K562 (cell line): ENCODE results near the gene DOK4. TPM values are rescaled to one million over a fixed set of nuclear protein-coding genes. Genes with fewer than 3 reads are reported as not detected.

Source experiments
- ATAC-seq: fragments of 200-7000 bp; cut with Tn5 transposase; 3 replicates; pipeline ENCODE4 v1.9.1; 2020; ENCODE audit warnings: moderate library complexity
- BruUV-seq: library from RNA; stranded (reverse); fragments of 400-500 nt; replicated peaks from 2 replicates; lab custom pipeline; 2021; lab: Mats Ljungman, UMichigan
- CTCF ChIA-PET: fragments of 300-600 bp; formaldehyde crosslinking; extraction: SDS; loops from one replicate; lab custom pipeline; 2021; ENCODE audit warnings: low intra/inter-chr PET ratio; lab: Yijun Ruan, JAX
- POLR2A ChIA-PET: fragments of 300-600, 350-650 bp; sonication (Branson Sonifier 250); formaldehyde crosslinking; extraction: SDS; loops from one replicate; lab custom pipeline; 2021; ENCODE audit warnings: antibody characterized with exemption, inconsistent platforms; lab: Yijun Ruan, JAX
- DNase-seq, 4 experiments: peaks; one replicate each; pipeline versions ENCODE4 v3.0.0 to v3.0.0-alpha.2; 2011 to 2018; ENCODE audit warnings: low spot score in 3 of 4, mixed read lengths in 3 of 4; ENCODE audit errors: extremely low read depth in 1 of 4
- FAIRE-seq: peaks from 2 replicates; lab custom pipeline; 2011; peaks lifted over from hg19 to GRCh38; lab: Jason Lieb, UNC
- H2AFZ ChIP-seq: 2 replicates; pipeline ENCODE4 v1.6.0; 2011; ENCODE audit warnings: low read depth, low read length, control low read depth, inconsistent platforms
- H3K27ac ChIP-seq: fragments of 200-600 bp; 3 replicates; pipeline ENCODE4 v1.8.0; 2011; ENCODE audit warnings: low read depth, mild to moderate bottlenecking, control low read depth, inconsistent platforms, low read length, moderate library complexity, mixed read lengths; ENCODE audit errors: extremely low read depth
- H3K27me3 ChIP-seq, 2 experiments: fragments of 300-600 bp in 1 of 2; 2 replicates in 1 of 2; 3 replicates in 1 of 2; pipeline versions ENCODE4 v1.6.0 to v1.8.0; 2011; ENCODE audit warnings: inconsistent platforms in 2 of 2, low read length in 2 of 2, mild to moderate bottlenecking in 1 of 2, mixed read lengths in 1 of 2, moderate library complexity in 1 of 2; ENCODE audit not compliant: control insufficient read depth in 2 of 2, insufficient read depth in 2 of 2
- H3K36me3 ChIP-seq: fragments of 300-600 bp; 3 replicates; pipeline ENCODE4 v1.8.0; 2011; ENCODE audit warnings: mild to moderate bottlenecking, low read length, inconsistent platforms; ENCODE audit not compliant: control insufficient read depth, insufficient read depth
- H3K4me1 ChIP-seq, 2 experiments: fragments of 200-600 bp in 1 of 2; replicated peaks in 1 of 2; 2 replicates in 1 of 2; 3 replicates in 1 of 2; pipeline versions ENCODE4 v1.5.1 to v1.8.0; 2011; ENCODE audit warnings: inconsistent platforms in 2 of 2, low read length in 2 of 2, mild to moderate bottlenecking in 1 of 2, mixed read lengths in 1 of 2, moderate library complexity in 1 of 2; ENCODE audit not compliant: control insufficient read depth in 2 of 2, insufficient read depth in 2 of 2
- H3K4me2 ChIP-seq: 2 replicates; pipeline ENCODE4 v1.6.1; 2011; ENCODE audit warnings: low read length, control low read depth, inconsistent platforms, mixed read lengths; ENCODE audit not compliant: insufficient read depth
- H3K4me3 ChIP-seq: fragments of 200-600 bp; sonication (generic), shearing (Covaris generic); 2 replicates; pipeline ENCODE4 v1.5.1; 2016; ENCODE audit warnings: control low read depth, inconsistent platforms
- H3K79me2 ChIP-seq: fragments of 200-600 bp; 3 replicates; pipeline ENCODE4 v1.8.0; 2011; ENCODE audit warnings: low read length, inconsistent platforms; ENCODE audit not compliant: control insufficient read depth, insufficient read depth
- H3K9ac ChIP-seq, 2 experiments: 2 replicates each; pipeline versions ENCODE4 v1.6.0 to v1.6.1; 2011; ENCODE audit warnings: low read depth in 2 of 2, low read length in 2 of 2, control low read depth in 1 of 2, inconsistent platforms in 1 of 2, mild to moderate bottlenecking in 1 of 2, mixed read lengths in 1 of 2; ENCODE audit not compliant: insufficient read depth in 1 of 2
- H3K9me1 ChIP-seq: one replicate; pipeline ENCODE4 v1.6.0; 2011; ENCODE audit warnings: inconsistent platforms, mild to moderate bottlenecking, low read length, moderate library complexity; ENCODE audit not compliant: control insufficient read depth, insufficient read depth
- H3K9me3 ChIP-seq: replicated peaks from 2 replicates; pipeline ENCODE4 v1.5.1; 2011; ENCODE audit warnings: low read depth, low read length, inconsistent platforms; ENCODE audit not compliant: control insufficient read depth, insufficient read depth
- H4K20me1 ChIP-seq: replicated peaks from 2 replicates; pipeline ENCODE4 v1.6.1; 2011; ENCODE audit warnings: low read length, inconsistent platforms, mixed read lengths; ENCODE audit not compliant: control insufficient read depth, insufficient read depth
- CBX2 ChIP-seq: fragments of 200-600 bp; sonication (generic); IDR thresholded peaks from one replicate; pipeline ENCODE4 v1.6.1; 2012; ENCODE audit warnings: mild to moderate bottlenecking, low read length, inconsistent platforms; ENCODE audit not compliant: insufficient read depth, poor library complexity, severe bottlenecking
- EWSR1 ChIP-seq: fragments of 450-650 bp; IDR thresholded peaks from 2 replicates; pipeline ENCODE4 v1.6.1; 2018; ENCODE audit warnings: borderline replicate concordance, mild to moderate bottlenecking, low read depth, moderate library complexity; ENCODE audit not compliant: partially characterized antibody
- GTF2F1 ChIP-seq: IDR thresholded peaks from 2 replicates; pipeline ENCODE4 v1.6.1; 2011; ENCODE audit warnings: low read depth, low read length, improper control_type of control experiment
- L3MBTL2 ChIP-seq: fragments of 450-650 bp; IDR thresholded peaks from 2 replicates; pipeline ENCODE4 v1.6.1; 2016; ENCODE audit warnings: mild to moderate bottlenecking, moderate library complexity
- MAFG ChIP-seq: fragments of 450-650 bp; conservative IDR thresholded peaks from 2 replicates; pipeline ENCODE4 v1.6.1; 2016; ENCODE audit warnings: missing genetic modification characterization, missing compliant biosample characterization
- RAD21 ChIP-seq, 2 experiments: fragments of 250-450 bp in 1 of 2; fragments of 450-650 bp in 1 of 2; sonication (Bioruptor Pico) in 1 of 2; formaldehyde crosslinking in 1 of 2; IDR thresholded peaks in 1 of 2; conservative IDR thresholded peaks in 1 of 2; 2 replicates each; pipeline versions ENCODE4 v1.4.0 to v1.8.0; 2020 to 2022; ENCODE audit warnings: mild to moderate bottlenecking in 2 of 2, moderate library complexity in 1 of 2
- RBBP5 ChIP-seq: fragments of 200-600 bp; sonication (generic); IDR thresholded peaks from 2 replicates; pipeline ENCODE4 v1.6.1; 2012; ENCODE audit warnings: borderline replicate concordance, mild to moderate bottlenecking, low read length, control low read depth, inconsistent platforms; ENCODE audit not compliant: insufficient read depth, poor library complexity, severe bottlenecking
- SP1 ChIP-seq: sonication (generic); formaldehyde crosslinking; IDR thresholded peaks from 2 replicates; pipeline ENCODE4 v1.8.1; 2022; ENCODE audit warnings: mild to moderate bottlenecking, missing genetic modification reagents
- SRF ChIP-seq, 2 experiments: fragments of 250-450, 450-650 bp in 1 of 2; sonication (Bioruptor Pico) in 1 of 2; sonication (generic) in 1 of 2; formaldehyde crosslinking; IDR thresholded peaks; 2 replicates each; pipeline versions ENCODE4 v1.5.0 to v1.5.1; 2020 to 2022; ENCODE audit warnings: mild to moderate bottlenecking in 1 of 2, missing genetic modification reagents in 1 of 2
- TAL1 ChIP-seq: fragments of 450-650 bp; IDR thresholded peaks from 2 replicates; pipeline ENCODE4 v1.6.1; 2016; ENCODE audit warnings: mild to moderate bottlenecking
- ZBED1 ChIP-seq: IDR thresholded peaks from 2 replicates; pipeline ENCODE4 v1.6.1; 2014
- ZNF239 ChIP-seq: fragments of 250-450 bp; sonication (Bioruptor Pico); IDR thresholded peaks from 2 replicates; pipeline ENCODE4 v1.4.0; 2020; ENCODE audit warnings: mild to moderate bottlenecking
- ZNF444 ChIP-seq: fragments of 250-450 bp; sonication (Bioruptor Pico); IDR thresholded peaks from 2 replicates; pipeline ENCODE4 v1.4.0; 2020; ENCODE audit warnings: mild to moderate bottlenecking, moderate library complexity
- WGBS: fragments of 100-300 bp; shearing (Covaris generic); methylation state at CpG from one replicate; pipeline ENCODE4 v1.1.6; 2016; ENCODE audit warnings: low coverage, mixed read lengths; ENCODE audit not compliant: insufficient coverage; ENCODE audit errors: missing lambda C conversion rate; 5-methylcytosine and 5-hydroxymethylcytosine counted together
- in situ Hi-C: fragments of 300-500 bp; cut with MboI; formaldehyde crosslinking; loops from 4 replicates; pipeline ENCODE4 v1.15.0; 2018; ENCODE audit warnings: inconsistent platforms, mixed read lengths
- intact Hi-C: fragments of 100-400 bp; cut with micrococcal nuclease; formaldehyde crosslinking; loops from 2 replicates; pipeline ENCODE4 v1.14.2; 2022
- polyA plus RNA-seq, 8 experiments: library from polyadenylated mRNA; depleted of rRNA in 4 of 8; stranded (reverse) in 5 of 8; unstranded in 3 of 8; fragments of >200 nt; fragmentation: Nextera tagmentation in 2 of 8; fragmentation: Illumina TruSeq in 1 of 8; extraction: Ambion mirVana in 2 of 8; extraction: Trizol in 1 of 8; gene quantifications; 2 replicates each; pipeline versions ENCODE4 v1.2.1 to v1.2.3, GENCODE V29; 2011 to 2014; ENCODE audit warnings: inconsistent platforms in 1 of 8, missing spikeins in 1 of 8
- total RNA-seq, 7 experiments: library from RNA; depleted of rRNA in 6 of 7; stranded (reverse); fragments of >200 nt in 6 of 7; fragmentation: Illumina TruSeq in 2 of 7; extraction: Trizol in 2 of 7; gene quantifications; 2 replicates each; pipeline versions ENCODE4 v1.2.1 to v1.2.3, GENCODE V29; 2011 to 2021; ENCODE audit warnings: low replicate concordance in 1 of 7
- TF ChIP-seq, protein P1 (sequence below): fragments of 250-450 bp; sonication (Bioruptor Pico); IDR thresholded peaks from 2 replicates; pipeline ENCODE4 v1.8.0; 2021; ENCODE audit warnings: mild to moderate bottlenecking, moderate library complexity
- TF ChIP-seq, protein P2 (sequence below): sonication (generic); formaldehyde crosslinking; IDR thresholded peaks from 2 replicates; pipeline ENCODE4 v1.8.0; 2022; ENCODE audit warnings: missing genetic modification reagents, mild to moderate bottlenecking, moderate library complexity, borderline replicate concordance
- TF ChIP-seq, protein P3 (sequence below): fragments of 150-350 bp; conservative IDR thresholded peaks from 2 replicates; pipeline ENCODE4 v1.6.1; 2014; ENCODE audit warnings: low read length

DOK4 gene
- total and polyA plus RNA-seq, 9 of the 15 experiments (the other 6 are each of a cell fraction or from before 2014, with no cell fraction given): 0.10 to 14.4 (median 8.3) TPM

DNA sequence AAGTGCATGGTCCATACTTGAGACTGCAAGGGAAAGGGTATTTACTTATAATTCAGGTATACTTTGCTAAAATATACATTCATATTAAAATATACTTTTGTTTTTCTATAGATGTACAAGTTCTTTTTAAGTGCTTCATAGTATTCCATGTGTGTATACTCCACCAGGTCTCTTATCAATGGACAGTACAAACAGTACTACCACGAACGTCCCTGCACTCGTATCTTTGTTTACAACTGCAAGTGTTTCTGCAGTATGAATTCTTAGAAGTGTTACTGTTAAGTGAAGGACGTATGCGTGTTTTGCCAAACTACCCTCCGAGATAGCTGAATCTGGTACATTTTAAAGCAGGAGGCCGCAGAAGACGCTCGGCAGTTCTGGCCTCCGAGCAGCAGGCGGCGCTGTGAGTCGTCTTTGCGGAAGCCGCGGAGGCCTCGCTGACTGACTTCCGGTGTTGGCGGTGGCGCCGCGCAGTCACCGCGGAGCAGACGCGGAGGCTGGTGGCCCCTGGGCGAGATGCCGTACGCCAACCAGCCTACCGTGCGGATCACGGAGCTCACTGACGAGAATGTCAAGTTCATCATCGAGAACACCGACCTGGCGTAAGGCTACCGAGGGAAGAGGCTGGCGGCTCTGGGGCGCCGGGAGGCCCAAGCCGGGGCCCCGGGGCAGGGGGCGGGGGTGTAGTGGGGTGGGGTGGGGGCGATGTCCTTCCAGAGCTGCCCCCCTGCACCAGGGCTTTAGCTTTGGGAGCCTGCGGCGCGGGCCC is 23.9 kb downstream of the DOK4 start, which contains the start of gene POLR2C:
POLR2C (plus strand) TSS at position 471 of the 769 bp plus-strand sequence; CDS start at position 517, 46 bp downstream.
- FAIRE-seq: peak; percentile 88
- Histone ChIP-seq H3K79me2 (peaks cover 28% of the 10 kb centered on the region), H3K4me3 (peak within 1 kb of the TSS; percentile 64), H3K36me3 (peaks cover 82% of the 10 kb centered on the region; the same call in 2 of the 3 replicates), H3K9ac (peak within 1 kb of the TSS; percentile 84 to 98), H4K20me1 (no peaks in the 10 kb centered on the region), H2AFZ (peak within 1 kb of the TSS; percentile 88), H3K27ac (peak within 1 kb of the TSS; percentile 57), H3K9me3 (no peaks in the 10 kb centered on the region), H3K27me3 (no peaks in the 10 kb centered on the region), H3K9me1 (no peaks in the 10 kb centered on the region), H3K4me1 (peaks cover 3 to 4% of the 10 kb centered on the region in 2 experiments; a peak in 3 of 5 replicates), H3K4me2 (peak within 1 kb of the TSS; percentile 93)
- WGBS: under 1% methylated on average over 35 of the region's 47 CpGs
- no TSS peak for BruUV-seq
- ATAC-seq: peak; percentile 98
- intact Hi-C loops: no loop called here
- POLR2A ChIA-PET: interaction anchor here (0.7 to 1.7 kb wide), 7 partner anchors 8 to 171 kb away, joined by 3 to 14 read pairs (median 5); partner anchors contain the start of genes CIAPIN1 and COQ9
- in situ Hi-C loops: no loop called here
- DNase-seq: peak; percentile 88 to 94 (median 90)
- CTCF ChIA-PET: interaction anchor here (0.6 to 1.8 kb wide), 3 partner anchors 56 to 498 kb away, joined by 3 to 6 read pairs (median 3); no protein-coding TSS in a partner anchor
- TF ChIP-seq CBX2: no peak
- TF ChIP-seq GTF2F1: peak; percentile 82
- TF ChIP-seq MAFG: no peak
- TF ChIP-seq, protein P1, sequence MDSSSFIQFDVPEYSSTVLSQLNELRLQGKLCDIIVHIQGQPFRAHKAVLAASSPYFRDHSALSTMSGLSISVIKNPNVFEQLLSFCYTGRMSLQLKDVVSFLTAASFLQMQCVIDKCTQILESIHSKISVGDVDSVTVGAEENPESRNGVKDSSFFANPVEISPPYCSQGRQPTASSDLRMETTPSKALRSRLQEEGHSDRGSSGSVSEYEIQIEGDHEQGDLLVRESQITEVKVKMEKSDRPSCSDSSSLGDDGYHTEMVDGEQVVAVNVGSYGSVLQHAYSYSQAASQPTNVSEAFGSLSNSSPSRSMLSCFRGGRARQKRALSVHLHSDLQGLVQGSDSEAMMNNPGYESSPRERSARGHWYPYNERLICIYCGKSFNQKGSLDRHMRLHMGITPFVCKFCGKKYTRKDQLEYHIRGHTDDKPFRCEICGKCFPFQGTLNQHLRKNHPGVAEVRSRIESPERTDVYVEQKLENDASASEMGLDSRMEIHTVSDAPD: no peak
- TF ChIP-seq, protein P2, sequence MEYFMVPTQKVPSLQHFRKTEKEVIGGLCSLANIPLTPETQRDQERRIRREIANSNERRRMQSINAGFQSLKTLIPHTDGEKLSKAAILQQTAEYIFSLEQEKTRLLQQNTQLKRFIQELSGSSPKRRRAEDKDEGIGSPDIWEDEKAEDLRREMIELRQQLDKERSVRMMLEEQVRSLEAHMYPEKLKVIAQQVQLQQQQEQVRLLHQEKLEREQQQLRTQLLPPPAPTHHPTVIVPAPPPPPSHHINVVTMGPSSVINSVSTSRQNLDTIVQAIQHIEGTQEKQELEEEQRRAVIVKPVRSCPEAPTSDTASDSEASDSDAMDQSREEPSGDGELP: peak; percentile 80
- no peak for TF ChIP-seq ZNF239 (CRISPR knock-in tag)
- TF ChIP-seq SRF (CRISPR knock-in tag; IDR thresholded peaks at IDR 0.05): peak in 1 of 2 experiments; percentile 60; a peak in 1 of 4 replicates
- TF ChIP-seq, protein P3, sequence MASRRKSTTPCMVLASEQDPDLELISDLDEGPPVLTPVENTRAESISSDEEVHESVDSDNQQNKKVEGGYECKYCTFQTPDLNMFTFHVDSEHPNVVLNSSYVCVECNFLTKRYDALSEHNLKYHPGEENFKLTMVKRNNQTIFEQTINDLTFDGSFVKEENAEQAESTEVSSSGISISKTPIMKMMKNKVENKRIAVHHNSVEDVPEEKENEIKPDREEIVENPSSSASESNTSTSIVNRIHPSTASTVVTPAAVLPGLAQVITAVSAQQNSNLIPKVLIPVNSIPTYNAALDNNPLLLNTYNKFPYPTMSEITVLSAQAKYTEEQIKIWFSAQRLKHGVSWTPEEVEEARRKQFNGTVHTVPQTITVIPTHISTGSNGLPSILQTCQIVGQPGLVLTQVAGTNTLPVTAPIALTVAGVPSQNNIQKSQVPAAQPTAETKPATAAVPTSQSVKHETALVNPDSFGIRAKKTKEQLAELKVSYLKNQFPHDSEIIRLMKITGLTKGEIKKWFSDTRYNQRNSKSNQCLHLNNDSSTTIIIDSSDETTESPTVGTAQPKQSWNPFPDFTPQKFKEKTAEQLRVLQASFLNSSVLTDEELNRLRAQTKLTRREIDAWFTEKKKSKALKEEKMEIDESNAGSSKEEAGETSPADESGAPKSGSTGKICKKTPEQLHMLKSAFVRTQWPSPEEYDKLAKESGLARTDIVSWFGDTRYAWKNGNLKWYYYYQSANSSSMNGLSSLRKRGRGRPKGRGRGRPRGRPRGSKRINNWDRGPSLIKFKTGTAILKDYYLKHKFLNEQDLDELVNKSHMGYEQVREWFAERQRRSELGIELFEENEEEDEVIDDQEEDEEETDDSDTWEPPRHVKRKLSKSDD: no peak
- TF ChIP-seq RBBP5: peak; percentile 94
- no peak for TF ChIP-seq SP1 (CRISPR knock-in tag)
- peak; percentile 31 to 35; a peak in 3 of 4 replicates for TF ChIP-seq RAD21 (CRISPR knock-in tag; conservative IDR thresholded peaks at IDR 0.05 in 1 of 2, IDR thresholded peaks at IDR 0.05 in 1 of 2)
- no peak for TF ChIP-seq ZNF444 (CRISPR knock-in tag)
- no peak for TF ChIP-seq EWSR1
- TF ChIP-seq L3MBTL2: peak; percentile 48; the same call in 1 of the 2 replicates
- no peak for TF ChIP-seq TAL1
- no peak for TF ChIP-seq ZBED1
